H1 (cell line): ENCODE measurements around the gene RGS4. TPM values are rescaled to one million over a fixed set of nuclear protein-coding genes. Genes with fewer than 3 reads are reported as not detected.

Experiments
- BCL11A ChIP-seq, 2 experiments: IDR thresholded peaks; one replicate each; pipeline ENCODE4 v1.6.1; 2011; ENCODE audit warnings: low read depth in 2 of 2, low read length in 2 of 2, mild to moderate bottlenecking in 2 of 2
- MAFK ChIP-seq: IDR thresholded peaks from 2 replicates; pipeline ENCODE4 v1.6.1; 2012; ENCODE audit warnings: low read depth, mild to moderate bottlenecking, improper control_type of control experiment, low read length
- PHF8 ChIP-seq: fragments of 200-600 bp; sonication (generic); conservative IDR thresholded peaks from 2 replicates; pipeline ENCODE4 v1.7.1; 2012; ENCODE audit warnings: low read depth, mild to moderate bottlenecking, inconsistent platforms, low read length, moderate library complexity
- RAD21 ChIP-seq, 2 experiments: IDR thresholded peaks in 1 of 2; conservative IDR thresholded peaks in 1 of 2; 2 replicates each; pipeline ENCODE4 v1.6.1; 2011; ENCODE audit warnings: low read depth in 2 of 2, low read length in 2 of 2, improper control_type of control experiment in 1 of 2, inconsistent platforms in 1 of 2, mild to moderate bottlenecking in 1 of 2, moderate library complexity in 1 of 2
- SP4 ChIP-seq: IDR thresholded peaks from 2 replicates; pipeline ENCODE4 v1.6.1; 2012; ENCODE audit warnings: low read length, inconsistent platforms
- TEAD4 ChIP-seq: IDR thresholded peaks from 2 replicates; pipeline ENCODE4 v1.6.1; 2012; ENCODE audit warnings: low read depth, low read length, inconsistent platforms, mixed read lengths
- polyA plus RNA-seq, 7 experiments: library from polyadenylated mRNA; depleted of rRNA in 3 of 7; stranded (reverse) in 5 of 7; unstranded in 2 of 7; fragments of >200 nt in 5 of 7; fragments of 200-250 nt in 2 of 7; gene quantifications; 1 replicate in 5 of 7; 2 replicates in 1 of 7; 4 replicates in 1 of 7; pipeline versions ENCODE4 v1.2.1 to v1.2.3, GENCODE V29; 2011 to 2013; ENCODE audit warnings: missing spikeins in 2 of 7, mixed read lengths in 2 of 7
- total RNA-seq: library from RNA; stranded (reverse); fragmentation: NEBNext Ultra II Directional; extraction: Animal tissue kit (Norgen Biotek cat#: 25700); gene quantifications from 2 replicates; pipeline ENCODE4 v1.2.1, GENCODE V29; 2021

The RGS4 gene
- total and polyA plus RNA-seq, 2 of the 8 experiments (the other 6 are each of a cell fraction or from before 2014, with no cell fraction given): 0.26 to 0.74 TPM

- TF ChIP-seq BCL11A (IDR thresholded peaks at IDR 0.05; ENCODE audit: low read depth in 2 of 2, low read length in 2 of 2) (no peak), MAFK (no peak), RAD21 (IDR thresholded peaks at IDR 0.05 in 1 of 2, conservative IDR thresholded peaks at IDR 0.05 in 1 of 2; ENCODE audit: low read depth in 2 of 2, low read length in 2 of 2) (no peak), TEAD4 (no peak), SP4 (no peak), PHF8 (no peak)
Measured at GRCh38 chr1:163083690-163084089, 14.5 kb downstream of the RGS4 start (continued).
